ENCODE data around the gene ELL2.

Gene ELL2

GRCh38 chr5:95883185-95884016, 78.2 kb downstream of the ELL2 start:
- no peak for DNase-seq (ENCODE audit: extremely low read depth in 1 of 2, low read depth in 1 of 2)

- DNase-seq (ENCODE audit: extremely low read depth in 1 of 2, low read depth in 1 of 2) = no peak
These were observed 79.8 kb downstream of the ELL2 start for GRCh38 chr5:95881833-95882232.

- no peak for DNase-seq (ENCODE audit: extremely low read depth in 1 of 2, low read depth in 1 of 2)
These were observed 81.3 kb downstream of the ELL2 start for GRCh38 chr5:95880081-95880926.

- no peak for DNase-seq (ENCODE audit: extremely low read depth in 1 of 2, low read depth in 1 of 2)
These were observed 82.0 kb downstream of the ELL2 start for GRCh38 chr5:95879661-95880060.

GRCh38 chr5:95878417-95879323, 83.0 kb downstream of the ELL2 start:
- no peak for DNase-seq (ENCODE audit: extremely low read depth in 1 of 2, low read depth in 1 of 2)

- DNase-seq (ENCODE audit: extremely low read depth in 1 of 2, low read depth in 1 of 2) = no peak
These were observed 84.9 kb downstream of the ELL2 start for GRCh38 chr5:95876782-95877181.

GRCh38 chr5:95874246-95874645, 87.4 kb downstream of the ELL2 start:
- DNase-seq (ENCODE audit: extremely low read depth in 1 of 2, low read depth in 1 of 2) = no peak

GRCh38 chr5:95873351-95873750, 88.3 kb downstream of the ELL2 start:
- DNase-seq (ENCODE audit: extremely low read depth in 1 of 2, low read depth in 1 of 2) = no peak

- no peak for DNase-seq (ENCODE audit: extremely low read depth in 1 of 2, low read depth in 1 of 2)
These were observed 89.0 kb downstream of the ELL2 start for GRCh38 chr5:95872346-95873268.

GRCh38 chr5:95871146-95871806, 90.4 kb downstream of the ELL2 start:
- DNase-seq (ENCODE audit: extremely low read depth in 1 of 2, low read depth in 1 of 2) = no peak

- DNase-seq (ENCODE audit: extremely low read depth in 1 of 2, low read depth in 1 of 2) = no peak
These were observed 91.5 kb downstream of the ELL2 start for GRCh38 chr5:95870105-95870672.

GRCh38 chr5:95869173-95869855, 92.3 kb downstream of the ELL2 start:
- peak; percentile 29 to 34 for DNase-seq (ENCODE audit: extremely low read depth in 1 of 2, low read depth in 1 of 2)

- DNase-seq (ENCODE audit: extremely low read depth in 1 of 2, low read depth in 1 of 2) = no peak
These were observed 93.5 kb downstream of the ELL2 start for GRCh38 chr5:95868136-95868535.

- no peak for DNase-seq (ENCODE audit: extremely low read depth in 1 of 2, low read depth in 1 of 2)
These were observed 95.1 kb downstream of the ELL2 start for GRCh38 chr5:95866435-95867040.

GRCh38 chr5:95864944-95865504, 96.6 kb downstream of the ELL2 start:
- DNase-seq (ENCODE audit: extremely low read depth in 1 of 2, low read depth in 1 of 2) = no peak

GRCh38 chr5:95864456-95864855, 97.2 kb downstream of the ELL2 start:
- DNase-seq (ENCODE audit: extremely low read depth in 1 of 2, low read depth in 1 of 2) = no peak

- no peak for DNase-seq (ENCODE audit: extremely low read depth in 1 of 2, low read depth in 1 of 2)
These were observed 98.3 kb downstream of the ELL2 start for GRCh38 chr5:95863383-95863757.
